GM10266 (cell line): ENCODE measurements around the gene RRAS.

Experiments used
- DNase-seq: peaks from one replicate; pipeline ENCODE4 v3.0.0; 2012; ENCODE audit errors: extremely low spot score
- TF ChIP-seq, protein P1 (sequence below): IDR thresholded peaks from 2 replicates; pipeline ENCODE4 v1.5.1; 2012; ENCODE audit warnings: mild to moderate bottlenecking, low read depth; ENCODE audit not compliant: control insufficient read depth, insufficient read depth; ENCODE audit errors: missing control alignments

RRAS gene

GRCh38 chr19:49595819-49596404 is 44.0 kb downstream of the RRAS start:
- DNase-seq = peak; percentile 16

GRCh38 chr19:49594993-49595818 is 44.7 kb downstream of the RRAS start:
- TF ChIP-seq, protein P1, sequence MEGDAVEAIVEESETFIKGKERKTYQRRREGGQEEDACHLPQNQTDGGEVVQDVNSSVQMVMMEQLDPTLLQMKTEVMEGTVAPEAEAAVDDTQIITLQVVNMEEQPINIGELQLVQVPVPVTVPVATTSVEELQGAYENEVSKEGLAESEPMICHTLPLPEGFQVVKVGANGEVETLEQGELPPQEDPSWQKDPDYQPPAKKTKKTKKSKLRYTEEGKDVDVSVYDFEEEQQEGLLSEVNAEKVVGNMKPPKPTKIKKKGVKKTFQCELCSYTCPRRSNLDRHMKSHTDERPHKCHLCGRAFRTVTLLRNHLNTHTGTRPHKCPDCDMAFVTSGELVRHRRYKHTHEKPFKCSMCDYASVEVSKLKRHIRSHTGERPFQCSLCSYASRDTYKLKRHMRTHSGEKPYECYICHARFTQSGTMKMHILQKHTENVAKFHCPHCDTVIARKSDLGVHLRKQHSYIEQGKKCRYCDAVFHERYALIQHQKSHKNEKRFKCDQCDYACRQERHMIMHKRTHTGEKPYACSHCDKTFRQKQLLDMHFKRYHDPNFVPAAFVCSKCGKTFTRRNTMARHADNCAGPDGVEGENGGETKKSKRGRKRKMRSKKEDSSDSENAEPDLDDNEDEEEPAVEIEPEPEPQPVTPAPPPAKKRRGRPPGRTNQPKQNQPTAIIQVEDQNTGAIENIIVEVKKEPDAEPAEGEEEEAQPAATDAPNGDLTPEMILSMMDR = no peak
- peak; percentile 19 for DNase-seq

More at GRCh38 chr19:49595819-49596404, 44.0 kb downstream of the RRAS start:
- TF ChIP-seq, protein P1 = no peak

- TF ChIP-seq, protein P1 = no peak
- DNase-seq = no peak
Measured at GRCh38 chr19:49594157-49594992, 45.6 kb downstream of the RRAS start.

GRCh38 chr19:49593233-49594113 is 46.5 kb downstream of the RRAS start:
- TF ChIP-seq, protein P1 = no peak
- DNase-seq = peak; percentile 100

DNA sequence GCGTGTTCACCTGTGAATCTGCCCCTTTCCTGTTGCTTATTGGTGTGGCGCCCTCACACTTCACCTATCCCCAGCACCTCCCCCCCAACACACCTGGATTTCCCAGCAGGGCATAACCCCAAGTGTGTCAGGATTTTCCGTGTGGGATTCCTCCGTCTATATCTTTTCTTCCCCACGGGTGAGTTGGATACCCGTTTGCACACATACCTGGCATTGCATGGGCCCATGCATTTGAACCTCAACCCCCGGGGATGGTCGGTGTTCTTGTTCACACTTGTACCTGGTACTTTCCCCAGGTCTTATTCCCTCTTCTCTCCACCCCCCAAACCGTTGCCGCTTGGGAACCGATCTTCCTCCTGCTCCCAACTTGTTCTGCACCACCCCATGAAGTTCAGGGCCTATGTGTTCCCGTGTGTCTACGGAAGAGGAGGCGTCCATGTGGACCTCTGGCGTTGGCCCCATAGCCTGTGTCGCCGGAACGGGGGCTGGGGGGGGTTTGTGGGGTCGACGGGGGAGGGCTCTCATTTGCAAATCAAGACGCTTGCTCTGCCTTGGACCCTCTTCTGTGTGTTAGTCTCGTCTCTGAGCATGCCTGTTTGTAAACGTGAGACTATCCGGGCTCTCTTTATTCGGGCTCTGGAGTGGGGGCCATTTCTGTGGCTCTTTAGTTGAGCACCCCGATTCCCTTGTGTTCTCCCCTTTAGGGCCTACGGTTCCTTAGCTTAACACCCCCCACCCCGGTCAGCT is 47.3 kb downstream of the RRAS start:
- DNase-seq = peak; percentile 63
- TF ChIP-seq, protein P1 = no peak
